WTC11 (cell line): Measurements from ENCODE around the gene SAP25.

ENCODE experiments used
- CTCF ChIP-seq: fragments of 200-600 bp; IDR thresholded peaks from 2 replicates; pipeline ENCODE4 v1.8.0; 2022; ENCODE audit warnings: antibody characterized with exemption
- ETV6 ChIP-seq: sonication (generic); formaldehyde crosslinking; IDR thresholded peaks from 2 replicates; pipeline ENCODE4 v1.8.1; 2022; ENCODE audit warnings: mild to moderate bottlenecking, missing genetic modification reagents
- SMAD4 ChIP-seq: sonication (generic); formaldehyde crosslinking; IDR thresholded peaks from 2 replicates; pipeline ENCODE4 v1.8.0; 2022; ENCODE audit warnings: mild to moderate bottlenecking, missing genetic modification reagents
- TEAD4 ChIP-seq: sonication (generic); formaldehyde crosslinking; IDR thresholded peaks from 2 replicates; pipeline ENCODE4 v1.8.0; 2022; ENCODE audit warnings: mild to moderate bottlenecking, missing genetic modification reagents
- ZNF232 ChIP-seq: sonication (generic); formaldehyde crosslinking; IDR thresholded peaks from 2 replicates; pipeline ENCODE4 v1.8.0; 2022; ENCODE audit warnings: mild to moderate bottlenecking, missing genetic modification reagents

- no peak for TF ChIP-seq SMAD4 (CRISPR knock-in tag)
- peak; percentile 32; the same call in 1 of the 2 replicates for TF ChIP-seq CTCF
- TF ChIP-seq TEAD4 (CRISPR knock-in tag), result no peak
- TF ChIP-seq ZNF232 (CRISPR knock-in tag), result no peak
- no peak for TF ChIP-seq ETV6
Observed at GRCh38 chr7:100568896-100569844, 4.5 kb downstream of the SAP25 start.
